Stomach (tissue), 4 donors: ENCODE data around the gene PLCH1.

Experiments used
- CTCF ChIP-seq, 7 experiments: fragments of 450-650 bp in 4 of 7; fragments of 200-600 bp in 3 of 7; sonication (generic) in 3 of 7; IDR thresholded peaks; one replicate each; pipeline ENCODE4 v1.5.1; 2016 to 2019; ENCODE audit warnings: antibody characterized with exemption in 7 of 7, control low read depth in 2 of 7, mild to moderate bottlenecking in 1 of 7
- EP300 ChIP-seq: sonication (generic); formaldehyde crosslinking; IDR thresholded peaks from one replicate; pipeline ENCODE4 v1.6.1; 2017; ENCODE audit warnings: antibody characterized with exemption
- POLR2A ChIP-seq, 4 donors: fragments of 450-650 bp; IDR thresholded peaks; one replicate each; pipeline ENCODE4 v1.6.1; 2016; ENCODE audit warnings: antibody characterized with exemption in 4 of 4, control low read depth in 2 of 4, mild to moderate bottlenecking in 1 of 4, moderate library complexity in 1 of 4
- POLR2AphosphoS5 ChIP-seq, 3 donors: sonication (generic); formaldehyde crosslinking; IDR thresholded peaks; one replicate each; pipeline ENCODE4 v1.6.1; 2016; ENCODE audit warnings: antibody characterized with exemption in 3 of 3

DNA sequence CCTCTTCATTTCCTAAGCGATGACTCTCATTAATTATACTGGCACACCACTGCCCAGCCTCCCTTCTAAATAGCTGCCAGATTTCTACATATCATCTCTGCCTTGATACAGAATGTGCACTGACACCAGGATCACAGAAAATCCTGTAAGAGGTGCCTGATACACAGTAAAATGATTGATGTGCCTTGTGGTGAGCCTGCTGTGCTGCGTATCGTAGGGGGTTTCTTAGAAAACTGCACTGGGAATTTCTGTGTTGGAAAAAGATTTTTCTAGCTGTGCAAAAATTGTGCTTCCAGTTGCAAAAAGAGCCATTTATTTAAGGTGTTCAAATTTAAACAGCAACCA, 3.0 kb upstream of the PLCH1 start:
- no peak for TF ChIP-seq CTCF (IDR thresholded peaks at IDR 0.05)
- TF ChIP-seq EP300, result no peak
- TF ChIP-seq POLR2A (IDR thresholded peaks at IDR 0.05), result no peak
- no peak for TF ChIP-seq POLR2AphosphoS5 (IDR thresholded peaks at IDR 0.05)
